ENCODE results near the gene ETV4. TPM values are rescaled to one million over a fixed set of nuclear protein-coding genes. Genes with fewer than 3 reads are reported as not detected.

The ETV4 gene
- total RNA-seq, 1 experiment from 2014 or later, result 149 TPM

DNA sequence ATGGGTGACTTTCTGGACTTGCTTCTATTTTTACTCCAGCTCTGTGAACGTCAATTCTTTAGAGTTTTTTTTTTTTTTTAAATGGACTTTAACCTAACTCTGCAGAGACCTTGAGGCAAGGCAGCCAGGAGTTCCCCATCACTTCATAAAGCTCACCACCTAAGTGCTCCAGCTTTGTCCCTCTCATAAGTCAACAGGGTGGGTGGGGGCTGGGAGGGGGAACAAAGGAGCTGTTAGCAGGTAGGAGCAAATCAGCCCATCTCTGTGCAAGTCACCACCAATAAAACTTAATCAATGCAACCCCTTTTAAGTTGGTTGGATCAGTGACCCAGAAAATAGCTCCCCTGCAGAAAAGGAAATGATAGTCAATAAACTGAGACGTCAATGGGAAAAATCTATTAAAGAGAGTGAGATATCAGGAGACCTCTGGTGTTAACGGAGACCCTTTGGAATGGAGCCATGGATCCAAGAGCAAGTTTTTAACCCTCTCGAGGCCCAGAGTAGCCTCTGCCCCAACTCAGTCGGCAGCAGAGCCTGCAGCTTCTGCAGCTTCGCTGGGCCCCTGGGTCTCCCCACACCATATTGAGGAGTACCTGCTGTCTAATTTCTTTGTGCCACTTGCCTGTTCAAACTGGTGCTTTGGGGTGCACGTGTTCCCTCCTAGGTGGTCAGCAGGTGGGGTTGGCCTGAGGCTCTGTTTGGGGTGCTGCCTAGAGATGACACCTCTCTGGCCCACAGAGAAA, 27.6 kb upstream of the ETV4 start:
- DNase-seq (ENCODE audit: low spot score), result no peak

DNA sequence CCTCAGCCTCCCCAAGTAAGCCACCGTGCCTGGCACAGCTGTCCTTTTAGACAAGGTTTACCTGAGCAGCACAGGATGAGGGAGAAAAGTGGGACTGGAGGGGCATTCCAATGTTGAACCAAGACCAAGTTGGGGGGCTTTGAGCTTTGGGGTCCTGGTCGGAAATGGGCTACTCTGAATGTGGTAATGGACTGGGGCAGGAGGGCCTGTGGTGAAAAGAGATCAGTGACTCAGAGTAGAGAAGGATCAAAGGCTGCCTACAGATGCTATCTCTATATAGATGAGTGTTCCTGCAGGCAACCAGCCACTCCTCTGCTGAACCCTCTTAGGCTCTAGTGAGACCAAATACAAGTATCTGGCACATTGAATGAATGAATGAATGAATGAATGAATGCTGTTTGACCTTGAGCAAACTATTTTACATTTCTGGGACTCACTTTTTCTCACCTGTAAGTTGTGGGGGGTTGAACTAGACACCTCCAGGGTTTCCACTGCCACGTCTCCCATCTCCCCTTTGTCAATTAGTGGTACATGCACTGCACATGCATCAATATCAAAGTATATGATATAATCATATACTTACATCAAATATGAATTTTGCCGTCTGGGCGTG, 26.3 kb upstream of the ETV4 start:
- no peak for DNase-seq (ENCODE audit: low spot score)

DNA sequence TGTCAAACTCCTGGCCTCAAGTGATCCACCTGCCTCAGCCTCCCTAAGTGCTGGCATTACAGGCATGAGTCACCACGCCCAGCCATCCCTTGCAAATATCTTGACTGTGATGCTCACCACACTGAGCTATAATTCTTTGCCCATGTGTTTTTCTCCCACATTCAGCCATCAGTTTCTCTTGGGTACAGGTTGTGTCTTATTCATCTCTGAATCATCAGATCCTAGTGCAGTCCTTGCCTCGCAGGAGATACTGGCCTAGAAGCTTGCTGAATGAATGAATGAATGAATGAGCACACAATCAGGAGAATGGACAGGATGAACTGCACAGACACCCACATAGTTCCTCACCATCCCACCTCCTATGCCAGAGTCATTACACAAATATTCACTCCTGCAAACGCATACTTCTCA, 24.4 kb upstream of the ETV4 start:
- DNase-seq (ENCODE audit: low spot score), result no peak

DNA sequence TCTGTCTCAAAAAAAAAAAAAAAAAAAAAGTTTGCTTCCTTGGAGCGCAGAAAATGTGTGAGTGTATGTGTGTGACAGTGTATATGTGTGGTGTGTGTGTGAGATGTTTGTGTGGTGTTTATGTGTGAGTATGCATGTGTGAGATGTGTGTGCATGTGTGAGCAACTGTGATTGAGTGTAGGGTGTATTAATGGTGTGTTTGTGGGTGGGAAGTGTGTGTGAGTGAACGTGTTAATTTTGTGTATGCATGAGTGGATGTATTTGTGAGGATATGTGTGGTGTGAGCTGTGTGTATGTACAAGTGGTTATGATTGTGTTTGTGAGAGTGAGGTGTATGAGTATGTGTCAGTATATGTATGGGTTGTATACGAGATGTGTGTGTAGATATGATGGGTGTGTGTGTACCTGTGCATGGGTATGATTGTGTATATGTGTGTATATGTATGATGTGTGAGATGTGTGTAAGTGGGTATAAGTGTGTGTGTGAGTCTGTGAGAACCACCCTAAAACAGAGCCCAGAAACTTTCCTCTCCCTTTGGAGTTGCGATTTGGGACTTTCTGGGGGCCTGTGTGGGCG, 22.5 kb upstream of the ETV4 start:
- no peak for DNase-seq (ENCODE audit: low spot score)

DNA sequence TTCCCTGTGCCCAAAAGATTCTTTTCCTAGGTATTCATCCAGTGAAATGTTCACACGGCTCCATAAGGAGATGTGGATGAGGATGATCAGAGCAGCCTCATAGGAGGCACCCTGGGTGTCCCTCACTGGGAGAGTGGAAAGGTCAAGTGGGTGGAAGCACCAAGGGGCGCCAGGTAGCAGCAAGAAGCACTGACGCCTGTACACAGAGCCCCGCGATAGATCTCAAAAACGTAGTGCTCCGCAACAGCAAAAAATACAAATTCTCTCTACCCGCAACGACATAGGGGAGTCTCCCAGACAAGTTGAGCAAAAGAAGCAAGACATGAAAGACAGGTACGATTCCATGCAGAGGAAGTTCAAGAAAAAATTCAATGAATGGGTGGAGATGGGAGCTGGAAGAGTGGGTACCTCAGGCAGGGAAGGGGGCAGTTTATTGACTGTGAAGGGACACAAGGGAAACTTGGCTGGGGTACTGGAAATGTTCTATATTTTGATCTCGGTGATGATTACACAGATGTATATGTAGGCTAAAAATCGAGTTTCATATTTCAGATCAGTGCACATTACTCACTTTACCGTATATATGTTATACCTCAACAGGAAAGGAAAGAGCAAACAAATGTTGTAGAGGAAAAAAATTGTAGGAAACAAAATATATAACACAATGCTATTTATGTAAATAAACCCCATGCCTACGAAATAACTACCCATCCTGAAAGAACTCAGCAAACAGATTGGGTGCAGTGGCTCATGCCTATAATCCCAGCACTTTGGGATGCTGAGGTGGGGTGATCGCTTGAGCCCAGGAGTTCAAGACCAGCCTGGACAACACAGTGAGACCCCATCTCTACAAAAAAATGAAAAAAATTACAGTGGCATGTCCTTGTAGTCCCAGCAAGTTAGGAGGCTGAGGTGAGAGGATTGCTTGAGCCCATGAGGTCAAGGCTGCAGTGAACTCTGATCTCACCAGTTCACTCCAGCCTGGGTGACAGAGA, 17.8 kb upstream of the ETV4 start:
- no peak for DNase-seq (ENCODE audit: low spot score)

DNA sequence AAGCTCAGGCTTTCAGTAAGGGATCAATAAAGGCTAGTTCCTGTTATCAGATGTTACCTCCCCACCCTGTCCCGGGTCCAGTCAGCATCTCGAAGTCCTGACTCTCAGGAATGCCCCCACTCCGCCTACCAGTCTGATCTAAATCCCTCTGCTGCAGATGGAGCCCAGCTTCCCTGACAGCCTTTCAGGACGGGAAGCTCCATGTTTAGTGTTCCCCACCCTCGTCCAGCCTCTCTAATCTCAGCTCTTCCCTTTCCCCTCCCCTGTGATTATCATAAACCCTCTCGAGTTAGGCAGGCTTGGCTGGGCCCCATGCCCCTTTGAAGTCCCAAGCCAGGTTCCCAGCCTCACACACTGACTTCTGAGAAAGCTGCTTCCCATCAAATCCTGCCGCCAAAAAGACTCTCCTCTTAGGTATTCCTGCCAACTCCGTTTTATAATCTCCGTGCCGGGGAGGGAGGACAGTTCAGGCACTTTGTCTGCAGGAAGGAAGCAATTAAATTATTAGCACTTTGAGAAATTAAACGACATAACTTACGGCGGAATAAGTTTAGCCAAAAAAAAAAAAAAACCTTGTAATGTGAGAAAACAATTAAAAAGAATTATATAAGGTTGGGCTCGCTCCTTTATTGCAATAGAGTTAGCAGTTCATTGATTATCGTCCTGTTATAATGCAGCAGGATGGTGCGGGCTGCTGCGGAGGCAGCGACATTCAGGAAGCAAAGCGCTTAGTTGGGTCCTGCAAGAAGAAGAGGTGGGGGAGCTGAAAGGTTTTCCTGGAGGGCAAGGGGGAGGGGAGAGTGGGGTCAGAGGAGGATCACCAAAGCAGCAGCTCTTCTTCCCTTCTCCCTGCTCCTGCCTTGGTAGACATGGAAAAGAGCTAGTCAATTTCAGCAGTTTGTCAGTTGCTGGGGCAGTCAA, 16.8 kb upstream of the ETV4 start:
- DNase-seq (ENCODE audit: low spot score), result no peak

DNA sequence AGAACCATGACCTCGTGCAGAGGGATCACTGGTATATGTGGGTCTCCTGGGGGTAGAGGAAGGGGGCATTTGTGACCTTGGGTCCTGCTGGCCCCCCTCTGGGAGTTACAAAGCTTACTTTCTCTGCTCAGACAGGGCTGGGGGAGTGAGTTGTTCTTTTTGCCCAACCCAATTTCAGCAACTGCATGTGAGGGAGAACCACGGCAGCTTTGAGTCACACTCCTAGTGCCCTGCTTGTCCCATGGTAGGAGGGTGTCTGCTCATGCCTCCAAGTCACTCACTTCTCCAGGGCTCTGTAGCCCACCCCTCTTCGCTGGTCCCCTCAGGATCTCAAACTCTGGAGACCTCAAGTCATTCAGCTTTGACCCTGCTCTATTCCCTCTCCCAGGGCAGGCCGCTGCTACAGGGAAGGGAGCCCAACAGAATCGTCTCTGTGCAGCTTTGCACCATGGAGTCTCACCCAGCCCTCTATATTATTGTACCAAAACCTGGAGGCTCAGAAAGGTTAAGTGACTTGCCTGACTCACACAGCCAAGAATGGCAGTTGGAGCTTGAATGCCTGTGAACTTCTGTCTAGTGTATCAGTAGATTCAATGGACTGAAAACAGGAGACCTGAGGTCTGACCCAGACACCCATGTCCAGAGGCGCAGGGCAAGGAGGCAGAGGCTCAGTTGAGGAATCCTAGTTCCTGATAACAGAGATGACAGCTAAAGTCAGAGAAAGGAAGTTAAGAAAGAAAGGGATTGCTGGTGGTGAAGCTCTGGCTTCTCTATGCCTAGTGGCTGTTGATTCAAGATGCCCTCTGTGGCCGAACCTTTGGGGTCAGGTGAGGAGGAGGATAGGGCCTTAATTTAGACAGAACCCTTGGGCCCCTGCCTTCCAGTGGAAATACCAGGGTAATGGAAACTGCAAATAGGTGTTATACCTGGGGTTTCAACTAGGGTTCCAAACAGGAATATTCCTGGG, 14.6 kb upstream of the ETV4 start:
- no peak for DNase-seq (ENCODE audit: low spot score)

DNA sequence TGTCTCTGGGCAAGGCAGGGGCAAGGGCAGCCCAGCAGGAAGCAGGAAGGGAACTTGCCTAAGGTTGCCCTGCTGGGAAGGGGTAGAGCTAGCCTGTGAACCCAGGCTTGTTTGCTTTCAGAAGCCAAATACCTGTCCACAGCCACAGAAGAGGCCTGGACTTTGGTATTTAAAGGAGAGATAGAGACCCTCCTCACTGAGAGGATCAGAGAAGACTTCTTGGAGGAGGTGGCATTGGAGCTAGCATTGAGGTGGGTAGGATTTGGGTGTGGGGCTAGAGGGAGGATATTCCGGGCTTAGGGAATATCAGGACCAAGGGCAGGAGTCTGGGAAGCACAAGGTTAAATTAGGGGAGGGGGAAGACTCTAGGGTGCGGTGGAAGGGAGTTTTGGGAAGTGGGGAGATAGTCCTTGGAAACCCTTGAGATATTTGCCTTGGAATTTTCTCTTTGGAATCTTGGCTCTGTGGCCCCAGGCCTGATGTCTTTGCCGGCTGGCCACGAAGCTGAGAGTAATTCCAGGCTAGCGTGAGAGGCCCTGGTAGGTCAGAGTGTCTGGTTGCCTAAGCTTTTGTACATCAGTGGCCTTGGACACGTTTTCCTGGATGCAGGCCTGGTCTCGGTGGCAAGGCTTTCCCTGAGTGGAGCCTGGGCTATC, 13.1 kb upstream of the ETV4 start:
- DNase-seq (ENCODE audit: low spot score), result no peak

DNA sequence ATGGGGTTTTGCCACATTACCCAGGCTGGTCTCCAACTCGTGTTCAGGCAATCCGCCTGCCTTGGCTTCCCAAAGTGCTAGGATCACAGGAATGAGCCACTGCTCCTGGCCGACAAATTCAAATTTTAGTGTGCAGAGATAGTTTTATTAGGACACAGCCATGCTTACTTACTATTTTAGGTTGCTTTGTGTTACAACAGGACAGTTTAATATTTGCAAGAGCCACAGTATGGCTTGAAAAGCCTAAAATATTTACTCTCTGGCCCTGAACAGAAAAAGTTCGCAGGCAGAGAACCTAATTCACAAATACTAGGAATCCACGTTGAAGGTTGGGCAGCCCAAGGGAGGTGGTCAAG, 12.6 kb upstream of the ETV4 start:
- no peak for DNase-seq (ENCODE audit: low spot score)

DNA sequence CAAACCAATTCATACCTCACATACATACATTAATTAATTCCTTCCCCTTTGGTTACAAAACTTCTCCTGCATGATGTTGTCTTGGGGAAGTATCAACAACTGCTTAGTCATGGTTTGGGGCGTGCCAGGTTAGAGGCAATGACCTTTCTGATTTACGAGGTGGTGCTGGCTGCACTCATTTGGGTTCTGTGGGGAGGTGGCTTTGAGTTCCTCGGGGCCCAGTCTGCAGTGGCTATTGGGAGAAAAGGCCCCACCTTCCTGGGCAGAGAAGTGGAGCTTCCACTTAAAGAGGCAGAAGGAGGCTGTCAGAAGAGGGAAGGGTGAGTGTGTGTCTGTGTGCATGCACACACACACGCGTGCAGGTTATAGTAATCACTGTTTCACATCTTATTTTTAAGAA, 10.2 kb upstream of the ETV4 start:
- peak; percentile 90 for DNase-seq (ENCODE audit: low spot score)

DNA sequence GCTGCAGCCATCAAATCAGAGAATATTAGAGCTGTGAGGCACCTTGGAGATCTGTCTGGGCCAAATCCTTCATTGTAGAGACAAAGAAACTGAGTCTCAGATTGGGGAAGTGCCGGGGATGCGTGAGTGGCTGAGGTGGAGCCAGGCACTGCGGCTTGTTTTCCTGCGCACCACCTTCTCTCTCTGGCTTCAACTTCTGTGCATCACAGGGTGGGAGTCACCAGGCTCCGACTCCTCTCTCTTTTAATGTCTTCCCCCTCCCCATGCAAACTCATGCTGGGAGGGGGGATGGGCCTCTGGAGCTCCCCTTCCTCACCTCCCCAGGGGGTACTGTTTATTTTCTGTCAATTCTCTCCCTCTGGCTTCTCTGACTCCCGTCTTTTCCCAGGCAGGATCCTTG, 8.7 kb upstream of the ETV4 start:
- no peak for DNase-seq (ENCODE audit: low spot score)

DNA sequence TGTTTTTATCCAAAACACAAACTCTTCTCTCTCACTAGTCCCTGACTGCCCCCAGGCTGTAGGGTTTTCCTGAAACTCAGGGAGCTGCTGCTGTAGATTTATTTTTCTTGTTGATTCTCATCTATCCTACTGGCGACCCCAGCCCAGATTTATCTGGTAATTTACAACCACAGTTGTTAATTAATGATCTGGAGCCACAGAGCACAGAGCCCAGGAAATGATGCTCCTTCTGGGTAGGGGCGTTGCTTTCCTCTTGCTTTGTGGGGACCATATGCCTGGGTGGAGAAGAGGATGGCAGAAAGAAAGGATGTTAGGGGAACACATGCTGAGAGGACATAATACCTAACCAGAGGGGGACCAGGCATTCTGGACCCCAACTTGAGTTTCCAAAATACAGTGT, 7.4 kb upstream of the ETV4 start:
- DNase-seq (ENCODE audit: low spot score), result no peak

DNA sequence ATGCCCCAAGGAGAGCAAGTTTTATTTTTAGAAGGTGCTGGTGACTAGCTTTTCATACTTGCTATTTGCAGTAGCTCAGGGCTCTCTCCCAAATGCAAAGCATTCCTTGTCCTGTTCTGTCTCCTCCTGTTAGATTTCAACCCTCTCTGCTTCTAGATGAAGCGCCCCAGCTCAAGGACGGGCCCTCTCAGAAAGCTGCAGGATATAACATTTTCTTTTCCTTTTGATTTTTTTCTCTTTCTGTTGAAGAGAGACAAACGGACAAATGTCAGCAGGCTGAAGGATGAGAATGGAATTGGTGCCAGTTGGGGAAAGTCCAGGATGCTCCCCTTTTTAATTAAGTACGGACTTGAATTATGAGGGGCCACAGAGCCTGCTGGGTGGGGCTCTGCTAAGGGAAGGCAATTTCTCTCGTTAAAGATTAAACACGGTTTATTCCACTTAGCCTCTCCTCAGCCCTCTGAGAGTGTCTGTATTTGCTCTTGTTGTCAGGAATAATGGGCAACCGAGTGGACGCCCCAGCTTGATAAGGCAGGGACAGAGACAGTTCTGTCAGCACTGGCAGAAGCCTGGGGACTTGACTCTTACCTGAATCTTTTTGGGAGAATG, 6.2 kb upstream of the ETV4 start:
- DNase-seq (ENCODE audit: low spot score), result no peak

DNA sequence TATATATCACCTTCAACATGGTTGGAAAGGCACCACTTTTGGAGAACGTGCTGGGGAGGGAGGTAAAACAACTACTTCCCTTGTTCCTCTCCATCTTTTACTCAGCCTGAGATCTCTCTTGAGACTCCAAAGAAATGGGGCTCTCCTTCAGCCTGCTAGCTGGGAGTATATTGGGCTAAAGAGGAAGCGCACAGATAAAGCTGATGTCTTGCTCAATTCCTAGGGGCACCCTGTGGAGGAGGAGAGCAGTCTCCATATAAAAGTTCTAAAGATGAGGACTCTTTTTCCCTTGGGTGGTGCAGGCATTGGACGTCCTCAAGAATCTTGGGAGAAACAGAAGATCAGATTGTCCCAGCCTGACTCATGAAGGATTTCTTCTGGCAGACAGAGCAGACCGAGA, 4.6 kb upstream of the ETV4 start:
- no peak for DNase-seq (ENCODE audit: low spot score)

DNA sequence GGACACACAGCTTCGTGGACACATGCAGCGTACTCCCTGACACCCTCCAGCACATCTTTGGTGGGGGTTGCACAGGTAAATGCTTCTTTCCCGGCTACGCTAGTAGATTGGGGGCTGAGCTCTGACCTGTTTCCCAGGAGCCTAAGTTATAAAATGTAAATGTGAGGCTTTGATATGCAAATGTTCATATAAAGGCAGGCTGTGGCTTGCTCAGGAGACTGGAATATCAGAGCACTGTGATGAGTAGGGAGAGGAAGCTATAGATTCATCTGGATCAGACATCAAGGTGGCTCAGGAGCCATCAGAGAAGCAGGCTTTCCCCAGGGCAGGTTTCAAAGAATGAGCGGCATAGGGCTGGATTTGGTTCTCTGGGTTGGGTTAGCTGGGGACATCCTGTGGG, 3.4 kb upstream of the ETV4 start:
- DNase-seq (ENCODE audit: low spot score), result no peak

DNA sequence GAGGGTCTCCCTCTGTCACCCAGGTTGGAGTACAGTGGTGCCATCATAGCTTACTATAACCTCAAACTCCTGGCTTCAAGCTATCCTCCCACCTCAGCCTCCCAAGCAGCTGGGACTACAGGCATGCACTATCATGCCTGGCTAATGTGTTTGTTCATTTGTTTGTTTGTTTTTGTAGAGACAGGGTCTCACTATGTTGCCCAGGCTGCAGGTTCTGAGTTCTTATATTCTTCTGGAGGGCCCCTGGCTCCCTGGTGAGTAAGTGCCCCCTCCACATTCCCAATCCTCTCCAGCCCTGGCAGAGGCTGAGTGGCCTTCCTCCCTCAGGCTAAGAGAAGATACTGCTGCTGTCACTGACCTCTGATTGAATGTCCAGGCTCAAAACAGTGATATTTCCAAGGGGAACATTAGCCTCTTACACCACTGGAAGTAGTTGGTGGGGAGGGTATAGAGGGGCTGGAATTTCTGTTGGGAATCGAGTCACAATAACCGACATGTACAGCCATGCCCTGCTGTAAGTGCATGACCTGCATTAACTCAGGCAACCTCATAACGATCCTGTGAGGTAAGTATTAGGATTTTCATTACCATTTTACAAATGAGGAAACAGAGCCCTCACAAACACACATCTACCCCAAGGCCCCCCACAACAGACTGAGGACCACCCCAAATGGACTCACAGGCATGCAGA, 2.7 kb upstream of the ETV4 start:
- no peak for DNase-seq (ENCODE audit: low spot score)

DNA sequence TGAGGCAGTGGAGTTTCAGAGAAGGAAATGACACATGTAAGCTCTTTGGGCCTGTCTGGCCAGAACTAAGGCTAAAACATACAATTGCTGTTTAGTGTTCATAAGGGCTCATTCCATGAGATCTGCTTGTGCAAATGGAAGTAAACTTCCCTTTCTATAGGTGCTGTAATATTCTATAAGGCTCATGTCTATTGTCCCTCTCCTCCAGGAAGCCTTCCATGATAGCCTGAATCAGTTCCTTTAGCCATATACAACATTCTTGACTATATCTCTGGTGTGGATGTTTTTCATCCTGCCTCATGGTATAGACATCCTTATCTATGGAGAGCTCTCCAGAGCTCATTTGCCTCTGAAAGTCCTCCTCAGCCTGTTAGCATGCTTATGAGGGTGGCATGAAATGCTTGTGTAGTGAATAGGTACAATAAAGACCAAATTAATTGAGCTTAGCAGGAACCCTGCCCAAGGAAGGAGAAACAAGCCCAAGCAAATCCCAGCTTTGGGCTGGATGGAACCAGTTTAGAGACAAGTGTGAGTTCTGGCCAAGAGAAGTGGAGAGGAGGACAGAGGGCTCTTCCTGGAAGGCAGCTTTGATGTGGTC, 1.6 kb upstream of the ETV4 start:
- no peak for DNase-seq (ENCODE audit: low spot score)

DNA sequence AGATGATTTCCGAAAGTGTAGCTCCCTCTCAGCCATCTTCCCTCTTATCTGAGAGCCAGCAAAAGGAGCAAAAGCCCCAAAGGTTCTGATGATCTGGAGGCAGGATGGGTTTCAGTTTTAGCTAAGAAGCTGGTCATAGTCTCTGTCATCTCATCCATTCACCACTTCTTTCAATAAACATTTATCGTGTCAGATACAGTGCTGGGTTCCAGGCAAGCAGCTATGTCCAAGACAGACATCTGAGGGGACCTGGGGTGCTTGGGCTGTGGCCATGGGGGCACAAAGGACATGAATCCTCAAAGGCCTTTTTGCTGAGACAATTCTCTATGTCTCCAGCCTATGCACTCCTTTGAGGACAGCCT, 1.0 kb upstream of the ETV4 start:
- no peak for DNase-seq (ENCODE audit: low spot score)
